HCT116 (cell line): ENCODE data around the gene ATP2A3.

Experiments used
- CEBPB ChIP-seq: IDR thresholded peaks from 2 replicates; pipeline ENCODE4 v1.6.1; 2012; ENCODE audit warnings: low read depth
- EZH2 ChIP-seq: fragments of 200-600 bp; sonication (generic); IDR thresholded peaks from 2 replicates; pipeline ENCODE4 v1.6.1; 2017; ENCODE audit warnings: antibody characterized with exemption, mixed run types
- POLR2A ChIP-seq: IDR thresholded peaks from 2 replicates; pipeline ENCODE4 v1.7.0; 2011; ENCODE audit warnings: borderline replicate concordance; ENCODE audit not compliant: insufficient read depth, insufficient read length; ENCODE audit errors: extremely low read depth
- RAD21 ChIP-seq: IDR thresholded peaks from 2 replicates; pipeline ENCODE4 v1.6.1; 2012; ENCODE audit warnings: low read depth, mild to moderate bottlenecking

- TF ChIP-seq EZH2 (no peak), RAD21 (no peak), CEBPB (no peak), POLR2A (no peak)
Measured at GRCh38 chr17:3937359-3937758, 26.9 kb downstream of the ATP2A3 start.
